ENCODE measurements around the gene MAPT.

GRCh38 chr17:45971698-45972141 lies 77.4 kb downstream of the MAPT start:
- TF ChIP-seq CTCF (IDR thresholded peaks at IDR 0.05) (no peak), POLR2A (IDR thresholded peaks at IDR 0.05) (no peak)

Data from testis (tissue), 2 donors.